Natural killer cell (primary cell): ENCODE measurements around the gene UNK. TPM values are rescaled to one million over a fixed set of nuclear protein-coding genes. Genes with fewer than 3 reads are reported as not detected.

Experiments used
- ATAC-seq, 3 donors: fragments of 150-1000 bp in 2 of 3; fragments of 200-7000 bp in 1 of 3; cut with Tn5 transposase; 1 replicate in 1 of 3; 2 replicates in 2 of 3; pipeline ENCODE4 v1.10.0; 2021; ENCODE audit warnings: mild to moderate bottlenecking in 2 of 3, moderate library complexity in 2 of 3
- DNase-seq, 2 donors: peaks; one replicate each; pipeline versions ENCODE4 v3.0.0 to v3.0.0-alpha.2; 2013 to 2021; ENCODE audit warnings: mixed read lengths in 1 of 2
- H3K27ac ChIP-seq: one replicate; pipeline ENCODE4 v1.5.1; 2013; ENCODE audit warnings: mild to moderate bottlenecking, low read length
- H3K27me3 ChIP-seq: one replicate; pipeline ENCODE4 v1.6.1; 2013; ENCODE audit warnings: low read length; ENCODE audit not compliant: control insufficient read depth, insufficient read depth
- H3K36me3 ChIP-seq: one replicate; pipeline ENCODE4 v1.6.1; 2013; ENCODE audit warnings: low read length; ENCODE audit not compliant: control insufficient read depth, insufficient read depth
- H3K4me1 ChIP-seq: one replicate; pipeline ENCODE4 v1.6.1; 2013; ENCODE audit warnings: low read length; ENCODE audit not compliant: control insufficient read depth, insufficient read depth
- H3K4me3 ChIP-seq: one replicate; pipeline ENCODE4 v1.5.1; 2013; ENCODE audit warnings: low read length
- H3K9me3 ChIP-seq: one replicate; pipeline ENCODE4 v1.6.1; 2013; ENCODE audit warnings: low read length; ENCODE audit not compliant: control insufficient read depth, insufficient read depth
- H3K27ac Mint-ChIP-seq, 2 donors: one replicate each; pipeline ENCODE4 v1.8.0; 2022; ENCODE audit warnings: mild to moderate bottlenecking in 2 of 2, mixed read lengths in 2 of 2, moderate library complexity in 1 of 2
- H3K27me3 Mint-ChIP-seq, 2 donors: one replicate each; pipeline ENCODE4 v1.8.0; 2022; ENCODE audit warnings: low read depth in 2 of 2, mixed read lengths in 2 of 2
- H3K36me3 Mint-ChIP-seq: one replicate; pipeline ENCODE4 v1.8.0; 2022; ENCODE audit warnings: mixed read lengths
- H3K4me1 Mint-ChIP-seq, 2 donors: one replicate each; pipeline ENCODE4 v1.8.0; 2022; ENCODE audit warnings: mixed read lengths in 2 of 2
- H3K4me3 Mint-ChIP-seq: one replicate; pipeline ENCODE4 v1.8.0; 2022; ENCODE audit warnings: mild to moderate bottlenecking, moderate library complexity, mixed read lengths
- H3K9me3 Mint-ChIP-seq, 2 donors: one replicate each; pipeline ENCODE4 v1.8.0; 2022; ENCODE audit warnings: mixed read lengths in 2 of 2
- CTCF ChIP-seq: fragments of 200-600 bp; IDR thresholded peaks from one replicate; pipeline ENCODE4 v1.8.0; 2022; ENCODE audit warnings: antibody characterized with exemption
- WGBS: methylation state at CpG from one replicate; pipeline ENCODE4 v1.1.7; 2013; ENCODE audit warnings: missing lambda C conversion rate; ENCODE audit not compliant: insufficient coverage; 5-methylcytosine and 5-hydroxymethylcytosine counted together
- intact Hi-C: fragments of 100-400 bp; cut with micrococcal nuclease; formaldehyde crosslinking; loops from one replicate; pipeline ENCODE4 v1.14.2; 2022
- total RNA-seq, 4 donors: library from RNA; stranded (reverse); fragments of 120-200 nt in 1 of 4; gene quantifications; one replicate each; pipeline versions ENCODE4 v1.2.3 to v1.2.4, GENCODE V29; 2013 to 2022

The UNK gene
- 10 to 100 TPM; 44.2 to 51.3 (median 44.5) TPM for total RNA-seq
- total RNA-seq (2013) = 50.1 TPM

DNA sequence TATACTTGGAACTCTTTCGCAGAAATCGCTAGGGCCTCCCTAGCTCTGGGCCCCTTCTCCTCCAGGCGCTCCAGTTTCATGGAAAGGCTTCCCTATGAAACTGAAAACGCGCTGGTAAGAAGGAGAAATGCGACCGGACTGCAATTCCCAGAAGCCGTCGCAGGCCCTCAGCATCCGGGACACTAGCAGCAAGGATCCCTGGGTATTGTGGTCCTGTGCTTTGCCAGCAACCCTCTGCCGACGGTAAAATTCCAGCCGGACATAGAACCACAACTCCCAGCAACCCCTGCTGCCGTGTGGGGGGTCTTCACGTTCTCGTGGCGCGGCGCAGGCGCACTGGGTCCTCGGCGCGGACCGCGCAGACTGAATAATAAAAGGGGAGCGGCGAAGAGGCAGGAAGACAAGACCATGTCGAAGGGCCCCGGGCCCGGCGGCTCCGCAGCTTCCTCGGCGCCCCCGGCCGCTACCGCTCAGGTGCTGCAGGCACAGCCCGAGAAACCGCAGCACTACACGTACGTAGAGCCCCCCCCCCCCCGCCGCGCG, at the start of gene UNK:
UNK (plus strand) TSS at position 334 of the 543 bp plus-strand sequence; CDS start at position 409, 75 bp downstream.
- ATAC-seq (peak; percentile 71 to 87 (median 74)), DNase-seq (peak; percentile 93 to 98)
- H3K9me3 Mint-ChIP-seq = no peaks in the 10 kb centered on the region
- Histone ChIP-seq H3K36me3 (no peaks in the 10 kb centered on the region), H3K4me1 (peaks cover 35% of the 10 kb centered on the region), H3K27ac (peak within 1 kb of the TSS; percentile 96), H3K9me3 (no peaks in the 10 kb centered on the region), H3K4me3 (peak within 1 kb of the TSS; percentile 47), H3K27me3 (no peaks in the 10 kb centered on the region)
- TF ChIP-seq CTCF = no peak
- peak within 1 kb of the TSS; percentile 97 to 99 for H3K27ac Mint-ChIP-seq
- WGBS = under 1% methylated on average over 41 of the region's 45 CpGs
- H3K4me3 Mint-ChIP-seq = peak within 1 kb of the TSS; percentile 93
- intact Hi-C loops = loop anchor here (1.0 to 10.0 kb wide), 4 partner anchors 48 to 943 kb away; partner anchors contain the start of genes JMJD6, METTL23, UBALD2 and WBP2
- peaks cover 43 to 46% of the 10 kb centered on the region in 2 donors for H3K4me1 Mint-ChIP-seq
- H3K27me3 Mint-ChIP-seq = peaks cover 0 to 3% of the 10 kb centered on the region in 2 donors
- H3K36me3 Mint-ChIP-seq = peaks cover 4% of the 10 kb centered on the region

- no peaks in the 10 kb centered on the region for H3K27me3 ChIP-seq
- intact Hi-C loops = no loop called here
- H3K4me1 Mint-ChIP-seq = peaks cover 0 to 8% of the 10 kb centered on the region in 2 donors
- H3K4me1 ChIP-seq = peaks cover 12% of the 10 kb centered on the region
- H3K36me3 ChIP-seq = no peaks in the 10 kb centered on the region
- H3K4me3 Mint-ChIP-seq = no peak overlapping the region
- H3K27me3 Mint-ChIP-seq = no peaks in the 10 kb centered on the region
- no peak overlapping the region for H3K27ac Mint-ChIP-seq
- no peak overlapping the region for H3K4me3 ChIP-seq
- no peak for ATAC-seq
- H3K9me3 ChIP-seq = no peaks in the 10 kb centered on the region
- H3K36me3 Mint-ChIP-seq = no peaks in the 10 kb centered on the region
- no peak for DNase-seq
- 94% methylated on average over 26 of the region's 26 CpGs for WGBS
- H3K27ac ChIP-seq = no peak overlapping the region
- no peak for TF ChIP-seq CTCF
- no peaks in the 10 kb centered on the region for H3K9me3 Mint-ChIP-seq
Observed at GRCh38 chr17:75736173-75736835, 48.3 kb upstream of the UNK start.

GRCh38 chr17:75737133-75737962, 47.3 kb upstream of the UNK start:
- Mint-ChIP-seq H3K4me1 (peaks cover 0 to 8% of the 10 kb centered on the region in 2 donors), H3K27ac (no peak overlapping the region), H3K9me3 (no peaks in the 10 kb centered on the region), H3K27me3 (no peaks in the 10 kb centered on the region), H3K36me3 (no peaks in the 10 kb centered on the region), H3K4me3 (no peak overlapping the region)
- H3K4me1 ChIP-seq = peaks cover 12% of the 10 kb centered on the region
- H3K4me3 ChIP-seq = no peak overlapping the region
- DNase-seq = no peak
- TF ChIP-seq CTCF = no peak
- H3K36me3 ChIP-seq = no peaks in the 10 kb centered on the region
- H3K9me3 ChIP-seq = no peaks in the 10 kb centered on the region
- WGBS = 90% methylated on average over 20 of the region's 20 CpGs
- H3K27me3 ChIP-seq = no peaks in the 10 kb centered on the region
- H3K27ac ChIP-seq = no peak overlapping the region
- intact Hi-C loops = no loop called here
- ATAC-seq = no peak
